ENCODE data around the gene DNAH1.

DNA sequence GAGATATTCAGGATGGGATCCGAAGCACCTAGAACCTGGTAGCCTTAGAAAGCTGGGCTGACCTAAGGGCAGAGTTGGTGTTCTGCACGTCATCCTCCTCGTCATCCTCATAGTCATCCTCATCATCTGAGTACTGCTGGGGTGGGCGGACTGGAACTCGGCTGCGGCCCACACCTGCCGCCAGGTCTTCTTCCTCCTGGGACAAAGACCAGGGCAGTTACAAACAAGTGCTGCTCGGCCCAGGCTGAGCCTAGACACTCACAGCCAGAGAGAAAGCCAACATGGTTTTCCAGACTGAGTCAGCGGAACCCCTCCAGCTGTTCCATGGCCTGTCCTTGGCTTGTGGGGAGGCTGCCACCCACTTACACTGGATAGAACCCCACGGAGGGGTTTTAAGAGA lies 88.3 kb downstream of the DNAH1 start:
- TF ChIP-seq POLR2A (IDR thresholded peaks at IDR 0.05), result no peak
- TF ChIP-seq CTCF (IDR thresholded peaks at IDR 0.05), result no peak

Measured in Peyer's patch (tissue), 4 donors.